Activated naive CD8-positive, alpha-beta T cell treated with anti-CD3 and anti-CD28 coated beads, Interleukin-2, amount 50 U/mL, for 24 hours (primary cell): ENCODE measurements around the gene TMC6.
"Not testable (repeated sequence)": the region's sequence is repeated elsewhere in the genome, so short reads cannot be mapped to it uniquely, and the experiment has no call there.

ENCODE experiments used
- ATAC-seq: fragments of 150-1000 bp; cut with Tn5 transposase; one replicate; pipeline ENCODE4 v1.10.0; 2021
- DNase-seq: peaks from one replicate; pipeline ENCODE4 v3.0.0; 2021
- H3K27ac Mint-ChIP-seq: one replicate; pipeline ENCODE4 v1.8.0; 2021; ENCODE audit warnings: mild to moderate bottlenecking, mixed read lengths
- H3K27me3 Mint-ChIP-seq: one replicate; pipeline ENCODE4 v1.8.0; 2021; ENCODE audit warnings: mixed read lengths
- H3K36me3 Mint-ChIP-seq: one replicate; pipeline ENCODE4 v1.8.0; 2021; ENCODE audit warnings: low read depth, mixed read lengths
- H3K4me1 Mint-ChIP-seq: one replicate; pipeline ENCODE4 v1.8.0; 2021; ENCODE audit warnings: mixed read lengths
- H3K4me3 Mint-ChIP-seq: one replicate; pipeline ENCODE4 v1.8.0; 2021; ENCODE audit warnings: mild to moderate bottlenecking, moderate library complexity, mixed read lengths
- H3K9me3 Mint-ChIP-seq: one replicate; pipeline ENCODE4 v1.8.0; 2021; ENCODE audit warnings: mixed read lengths

Gene TMC6

GRCh38 chr17:78082355-78082872, 46.1 kb downstream of the TMC6 start:
- peaks cover 11% of the 10 kb centered on the region for H3K36me3 Mint-ChIP-seq
- not testable (repeated sequence) for H3K9me3 Mint-ChIP-seq, H3K27ac Mint-ChIP-seq, ATAC-seq, H3K4me3 Mint-ChIP-seq, H3K27me3 Mint-ChIP-seq, H3K4me1 Mint-ChIP-seq, DNase-seq

- DNase-seq (no peak), ATAC-seq (no peak)
- H3K27me3 Mint-ChIP-seq: no peaks in the 10 kb centered on the region
- no peak overlapping the region for H3K27ac Mint-ChIP-seq
- no peaks in the 10 kb centered on the region for H3K9me3 Mint-ChIP-seq
- H3K4me3 Mint-ChIP-seq: no peak overlapping the region
- H3K36me3 Mint-ChIP-seq: peaks cover 13% of the 10 kb centered on the region
- H3K4me1 Mint-ChIP-seq: no peaks in the 10 kb centered on the region
Measured at GRCh38 chr17:78081551-78081950, 47.0 kb downstream of the TMC6 start.

GRCh38 chr17:78079253-78079652, 49.3 kb downstream of the TMC6 start:
- Mint-ChIP-seq H3K27me3 (no peaks in the 10 kb centered on the region), H3K9me3 (no peaks in the 10 kb centered on the region), H3K4me1 (no peaks in the 10 kb centered on the region), H3K4me3 (no peak overlapping the region), H3K27ac (no peak overlapping the region), H3K36me3 (peaks cover 23% of the 10 kb centered on the region)
- ATAC-seq (no peak), DNase-seq (no peak)

- no peak for DNase-seq
- no peaks in the 10 kb centered on the region for H3K4me1 Mint-ChIP-seq
- H3K27ac Mint-ChIP-seq: no peak overlapping the region
- ATAC-seq: no peak
- H3K9me3 Mint-ChIP-seq: no peaks in the 10 kb centered on the region
- H3K4me3 Mint-ChIP-seq: no peak overlapping the region
- no peaks in the 10 kb centered on the region for H3K27me3 Mint-ChIP-seq
- peaks cover 33% of the 10 kb centered on the region for H3K36me3 Mint-ChIP-seq
Measured at GRCh38 chr17:78075545-78075944, 53.0 kb downstream of the TMC6 start.

GRCh38 chr17:78075011-78075410, 53.5 kb downstream of the TMC6 start:
- Mint-ChIP-seq H3K27me3 (no peaks in the 10 kb centered on the region), H3K4me3 (no peak overlapping the region), H3K9me3 (no peaks in the 10 kb centered on the region), H3K27ac (no peak overlapping the region), H3K4me1 (no peaks in the 10 kb centered on the region), H3K36me3 (peaks cover 33% of the 10 kb centered on the region)
- no peak for ATAC-seq
- DNase-seq: no peak

DNA sequence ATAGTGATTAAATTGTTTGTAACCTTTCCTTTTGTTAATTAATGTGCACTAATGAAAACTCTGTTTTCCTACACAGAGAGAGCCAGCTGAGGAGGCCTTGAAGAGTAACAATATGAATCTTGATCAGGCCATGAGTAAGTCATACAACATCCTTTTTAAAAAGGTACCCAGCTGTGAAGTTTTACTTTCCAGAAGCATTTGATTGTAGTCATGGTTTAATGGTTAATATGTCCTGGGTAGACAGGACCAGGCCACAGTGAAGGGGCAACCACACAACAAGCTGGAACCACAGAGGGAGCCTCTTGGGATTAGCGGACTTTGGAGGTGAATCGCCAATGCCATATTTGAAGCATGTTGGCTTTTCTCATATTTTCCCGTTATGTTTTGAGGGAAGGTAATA, 55.6 kb downstream of the TMC6 start:
- Mint-ChIP-seq H3K36me3 (peaks cover 30% of the 10 kb centered on the region), H3K4me3 (no peak overlapping the region), H3K4me1 (no peaks in the 10 kb centered on the region), H3K27ac (no peak overlapping the region), H3K27me3 (no peaks in the 10 kb centered on the region), H3K9me3 (no peaks in the 10 kb centered on the region)
- no peak for ATAC-seq
- DNase-seq: no peak

- DNase-seq (no peak), ATAC-seq (no peak)
- Mint-ChIP-seq H3K27me3 (no peaks in the 10 kb centered on the region), H3K27ac (no peak overlapping the region), H3K9me3 (no peaks in the 10 kb centered on the region), H3K4me1 (no peaks in the 10 kb centered on the region), H3K36me3 (peaks cover 19% of the 10 kb centered on the region), H3K4me3 (no peak overlapping the region)
Measured at GRCh38 chr17:78069695-78070094, 58.9 kb downstream of the TMC6 start.

- H3K27ac Mint-ChIP-seq, H3K4me3 Mint-ChIP-seq: not testable (repeated sequence)
Measured at GRCh38 chr17:78066976-78067375, 61.6 kb downstream of the TMC6 start.

GRCh38 chr17:78064708-78065107, 63.8 kb downstream of the TMC6 start:
- no peak overlapping the region for H3K27ac Mint-ChIP-seq
- H3K27me3 Mint-ChIP-seq: no peaks in the 10 kb centered on the region
- H3K9me3 Mint-ChIP-seq: no peaks in the 10 kb centered on the region
- no peak for ATAC-seq
- peaks cover 10% of the 10 kb centered on the region for H3K4me1 Mint-ChIP-seq
- peaks cover 4% of the 10 kb centered on the region for H3K36me3 Mint-ChIP-seq
- H3K4me3 Mint-ChIP-seq: no peak overlapping the region
- DNase-seq: no peak

More at GRCh38 chr17:78066976-78067375, 61.6 kb downstream of the TMC6 start:
- peaks cover 10% of the 10 kb centered on the region for H3K4me1 Mint-ChIP-seq
- H3K36me3 Mint-ChIP-seq, H3K27me3 Mint-ChIP-seq, H3K9me3 Mint-ChIP-seq, ATAC-seq, DNase-seq: not testable (repeated sequence)

DNA sequence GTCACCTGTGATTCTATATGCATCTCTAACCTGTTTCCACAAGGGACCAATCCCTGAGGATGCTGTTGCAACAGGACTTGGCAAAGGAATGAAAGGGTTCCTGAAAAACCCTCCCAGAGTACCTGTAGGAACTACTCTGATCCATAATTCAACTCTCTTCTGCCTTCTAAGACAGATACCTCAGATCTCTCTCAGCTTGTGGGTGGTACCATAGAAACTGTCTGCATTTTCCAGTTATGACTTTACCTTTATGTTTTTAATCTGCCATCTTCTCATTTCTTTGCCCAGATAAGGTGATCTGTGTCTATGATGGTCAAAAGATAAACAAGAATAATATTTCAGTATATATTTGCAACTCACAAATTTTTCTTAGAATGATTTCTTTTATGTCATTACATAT, 65.1 kb downstream of the TMC6 start:
- ATAC-seq: no peak
- Mint-ChIP-seq H3K27ac (no peak overlapping the region), H3K36me3 (peaks cover 4% of the 10 kb centered on the region)

GRCh38 chr17:78062596-78062995, 66.0 kb downstream of the TMC6 start:
- Mint-ChIP-seq H3K27me3 (no peaks in the 10 kb centered on the region), H3K4me1 (peaks cover 12% of the 10 kb centered on the region), H3K27ac (no peak overlapping the region), H3K9me3 (no peaks in the 10 kb centered on the region), H3K36me3 (peaks cover 4% of the 10 kb centered on the region), H3K4me3 (no peak overlapping the region)
- no peak for ATAC-seq
- no peak for DNase-seq

More for the DNA sequence above, 65.1 kb downstream of the TMC6 start:
- Mint-ChIP-seq H3K4me3 (no peak overlapping the region), H3K4me1 (peaks cover 12% of the 10 kb centered on the region), H3K27me3 (no peaks in the 10 kb centered on the region), H3K9me3 (no peaks in the 10 kb centered on the region)
- DNase-seq: no peak
